GM19372 (cell line): Measurements from ENCODE around the gene IFNAR1.

Experiments
- ATAC-seq: cut with Tn5 transposase; IDR thresholded peaks from one replicate; pipeline ENCODE4 v1.9.1; 2021; ENCODE audit warnings: mild to moderate bottlenecking, low read depth, moderate library complexity; ENCODE audit not compliant: unreplicated experiment

The IFNAR1 gene

GRCh38 chr21:33324291-33325221 is at the start of gene IFNAR1:
Gene IFNAR1, plus strand, starts transcription at chr21:33324970. Its CDS starts 86 bp downstream, at chr21:33325056.
- peak; percentile 90 for ATAC-seq

GRCh38 chr21:33278721-33279120 is 46.0 kb upstream of the IFNAR1 start:
- ATAC-seq = no peak

GRCh38 chr21:33279330-33279820 is 45.4 kb upstream of the IFNAR1 start:
- no peak for ATAC-seq

- no peak for ATAC-seq
These were observed 43.6 kb upstream of the IFNAR1 start for GRCh38 chr21:33281096-33281652.

- no peak for ATAC-seq
These were observed 41.6 kb upstream of the IFNAR1 start for GRCh38 chr21:33283203-33283602.

GRCh38 chr21:33286076-33286475 is 38.7 kb upstream of the IFNAR1 start:
- ATAC-seq = no peak

- ATAC-seq = no peak
These were observed 37.9 kb upstream of the IFNAR1 start for GRCh38 chr21:33286600-33287456.

GRCh38 chr21:33289199-33289819 is 35.5 kb upstream of the IFNAR1 start:
- no peak for ATAC-seq

- ATAC-seq = no peak
These were observed 34.3 kb upstream of the IFNAR1 start for GRCh38 chr21:33290441-33290840.

GRCh38 chr21:33291686-33292085 is 33.1 kb upstream of the IFNAR1 start:
- ATAC-seq = no peak

GRCh38 chr21:33292724-33293123 is 32.0 kb upstream of the IFNAR1 start:
- ATAC-seq = no peak

- ATAC-seq = no peak
These were observed 31.6 kb upstream of the IFNAR1 start for GRCh38 chr21:33293136-33293535.

GRCh38 chr21:33293811-33294216 is 31.0 kb upstream of the IFNAR1 start:
- ATAC-seq = no peak

- no peak for ATAC-seq
These were observed 28.6 kb upstream of the IFNAR1 start for GRCh38 chr21:33296156-33296555.

GRCh38 chr21:33299181-33299752 is 25.5 kb upstream of the IFNAR1 start:
- no peak for ATAC-seq

GRCh38 chr21:33300701-33301631 is 23.8 kb upstream of the IFNAR1 start:
- no peak for ATAC-seq

- ATAC-seq = no peak
These were observed 23.2 kb upstream of the IFNAR1 start for GRCh38 chr21:33301632-33302002.

GRCh38 chr21:33302055-33302454 is 22.7 kb upstream of the IFNAR1 start:
- ATAC-seq = no peak

GRCh38 chr21:33302796-33303195 is 22.0 kb upstream of the IFNAR1 start:
- ATAC-seq = no peak
